Upper lobe of right lung (tissue), 1 donor: ENCODE results near the gene BAHCC1. TPM values are rescaled to one million over a fixed set of nuclear protein-coding genes. Genes with fewer than 3 reads are reported as not detected.

Source experiments
- ATAC-seq: fragments of 200-7000 bp; cut with Tn5 transposase; one replicate; pipeline ENCODE4 v1.9.1; 2020; ENCODE audit warnings: mild to moderate bottlenecking, moderate library complexity
- DNase-seq: peaks from one replicate; pipeline ENCODE4 v3.0.0-alpha.2; 2020
- H3K27ac ChIP-seq: fragments of 200-600 bp; one replicate; pipeline ENCODE4 v1.8.0; 2022
- H3K27me3 ChIP-seq: fragments of 200-600 bp; one replicate; pipeline ENCODE4 v1.8.0; 2022; ENCODE audit warnings: mild to moderate bottlenecking
- H3K36me3 ChIP-seq: fragments of 200-600 bp; one replicate; pipeline ENCODE4 v1.8.0; 2022
- H3K4me1 ChIP-seq: fragments of 200-600 bp; one replicate; pipeline ENCODE4 v1.8.0; 2022
- H3K4me3 ChIP-seq: fragments of 200-600 bp; one replicate; pipeline ENCODE4 v1.8.0; 2022; ENCODE audit warnings: mild to moderate bottlenecking
- H3K9me3 ChIP-seq: fragments of 200-600 bp; one replicate; pipeline ENCODE4 v1.8.0; 2022
- intact Hi-C: fragments of 100-400 bp; cut with DNase I; formaldehyde crosslinking; loops from one replicate; pipeline ENCODE4 v1.11.0; 2022
- long read RNA-seq: library from polyadenylated mRNA; unstranded; transcript quantifications from one replicate; pipeline ENCODE4 v2.0.0, GENCODE V29; 2021
- total RNA-seq: library from RNA; stranded (reverse); fragmentation: NEBNext Ultra II Directional; extraction: Animal tissue kit (Norgen Biotek cat#: 25700); gene quantifications from one replicate; pipeline ENCODE4 v1.2.1, GENCODE V29; 2021
- TF ChIP-seq, protein P1 (sequence below): fragments of 200-600 bp; IDR thresholded peaks from one replicate; pipeline ENCODE4 v1.8.0; 2022; ENCODE audit warnings: antibody characterized with exemption
- donor health status: DM: no; HTN: yes; CAD: no; lungs with severe emphysema.

The BAHCC1 gene
- total RNA-seq, result 23.3 TPM
- long read RNA-seq, partial matches to known transcripts, result 11 of 23 reads
- long read RNA-seq, other reads (novel, unspliced or antisense), result 7 of 23 reads

DNA sequence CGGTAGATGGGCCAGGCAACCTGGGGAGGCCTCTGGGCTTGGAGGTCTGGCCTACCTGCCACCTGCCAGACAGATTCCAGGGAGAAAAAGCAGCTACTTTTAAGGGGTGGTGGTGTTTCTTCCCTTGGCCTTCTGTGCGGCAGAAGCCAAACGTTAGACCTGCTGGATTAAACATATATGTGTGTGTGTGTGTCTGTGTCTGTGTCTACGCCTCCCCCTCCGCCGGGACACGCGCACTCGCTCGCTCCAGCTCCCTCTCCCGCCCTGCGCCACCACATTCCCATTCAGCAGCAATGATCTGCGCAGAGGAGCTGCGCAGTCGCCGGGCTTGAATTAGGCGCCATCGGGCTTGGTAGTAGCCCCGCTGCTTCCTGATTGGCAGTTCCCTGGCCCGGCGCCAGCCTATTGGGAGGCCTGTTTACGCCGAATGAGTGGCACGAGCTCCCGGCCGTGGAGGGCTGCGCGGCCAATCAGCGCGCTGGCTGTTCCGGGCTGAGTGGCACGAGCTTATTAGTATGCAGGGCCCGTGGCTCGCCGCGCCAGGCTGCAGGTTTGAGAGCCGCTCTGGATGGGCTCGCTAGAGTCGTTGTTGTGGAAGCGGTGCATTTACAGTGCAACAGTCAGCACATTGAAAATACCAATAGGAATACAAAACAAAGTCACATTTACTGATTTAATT, at the start of gene BAHCC1:
Gene BAHCC1, plus strand, starts transcription at position 537 of the 679 bp plus-strand sequence. CDS start 4,283 bp downstream, outside the sequence.
- ATAC-seq (peak; percentile 85), DNase-seq (peak; percentile 100)
- intact Hi-C loops, result no loop called here
- Histone ChIP-seq H3K27me3 (no peaks in the 10 kb centered on the region), H3K4me1 (peaks cover 32% of the 10 kb centered on the region), H3K4me3 (peak within 1 kb of the TSS; percentile 74), H3K36me3 (no peaks in the 10 kb centered on the region), H3K9me3 (no peaks in the 10 kb centered on the region), H3K27ac (peak within 1 kb of the TSS; percentile 97)
- TF ChIP-seq, protein P1, sequence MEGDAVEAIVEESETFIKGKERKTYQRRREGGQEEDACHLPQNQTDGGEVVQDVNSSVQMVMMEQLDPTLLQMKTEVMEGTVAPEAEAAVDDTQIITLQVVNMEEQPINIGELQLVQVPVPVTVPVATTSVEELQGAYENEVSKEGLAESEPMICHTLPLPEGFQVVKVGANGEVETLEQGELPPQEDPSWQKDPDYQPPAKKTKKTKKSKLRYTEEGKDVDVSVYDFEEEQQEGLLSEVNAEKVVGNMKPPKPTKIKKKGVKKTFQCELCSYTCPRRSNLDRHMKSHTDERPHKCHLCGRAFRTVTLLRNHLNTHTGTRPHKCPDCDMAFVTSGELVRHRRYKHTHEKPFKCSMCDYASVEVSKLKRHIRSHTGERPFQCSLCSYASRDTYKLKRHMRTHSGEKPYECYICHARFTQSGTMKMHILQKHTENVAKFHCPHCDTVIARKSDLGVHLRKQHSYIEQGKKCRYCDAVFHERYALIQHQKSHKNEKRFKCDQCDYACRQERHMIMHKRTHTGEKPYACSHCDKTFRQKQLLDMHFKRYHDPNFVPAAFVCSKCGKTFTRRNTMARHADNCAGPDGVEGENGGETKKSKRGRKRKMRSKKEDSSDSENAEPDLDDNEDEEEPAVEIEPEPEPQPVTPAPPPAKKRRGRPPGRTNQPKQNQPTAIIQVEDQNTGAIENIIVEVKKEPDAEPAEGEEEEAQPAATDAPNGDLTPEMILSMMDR, result no peak

DNA sequence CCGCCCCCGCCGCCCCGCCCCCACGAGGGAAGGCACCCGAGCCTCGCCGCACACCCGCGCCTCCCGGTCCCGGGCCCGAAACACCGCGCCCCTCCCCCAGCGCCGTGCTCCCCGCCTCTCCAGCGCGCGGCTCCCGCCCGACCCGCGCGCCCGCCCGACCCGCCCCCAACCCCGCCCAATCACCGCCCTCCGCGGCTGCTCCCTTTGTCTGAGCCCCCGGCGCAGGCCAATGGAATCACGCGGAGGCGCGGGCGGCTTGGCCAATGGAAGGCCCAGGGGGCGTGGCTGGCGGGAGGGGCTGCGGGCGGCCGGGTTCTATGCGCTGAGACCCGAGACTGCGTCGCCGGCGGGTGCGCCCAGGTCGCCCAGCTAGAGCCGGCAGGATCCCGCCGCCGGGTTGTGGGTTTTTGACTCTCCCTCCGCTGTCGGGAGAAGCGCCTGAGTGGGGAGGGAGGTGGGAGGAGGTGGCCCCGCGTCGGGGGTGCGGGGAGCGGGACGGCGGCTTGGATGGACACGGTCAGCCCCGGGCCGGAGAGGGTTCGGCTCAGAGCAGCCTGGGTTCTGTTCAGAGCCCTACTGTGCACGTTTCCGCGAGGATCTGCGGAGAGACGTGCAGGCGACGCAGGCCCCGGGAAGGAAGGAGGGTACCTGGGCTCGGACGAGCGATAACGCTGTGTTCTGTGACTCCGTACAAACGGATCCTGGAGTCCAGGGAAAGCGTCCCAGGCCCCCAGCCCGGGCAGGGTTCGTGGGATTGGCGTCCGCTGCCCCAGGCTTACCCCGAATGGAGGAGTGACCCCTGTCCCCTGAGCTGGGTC, 49.0 kb upstream of the BAHCC1 start:
- no peaks in the 10 kb centered on the region for H3K9me3 ChIP-seq
- peaks cover 16% of the 10 kb centered on the region for H3K4me1 ChIP-seq
- DNase-seq (peak; percentile 100), ATAC-seq (peak; percentile 86)
- TF ChIP-seq, protein P1, result no peak
- no peaks in the 10 kb centered on the region for H3K36me3 ChIP-seq
- intact Hi-C loops, result no loop called here
- peak overlapping the region; percentile 88 for H3K4me3 ChIP-seq
- H3K27me3 ChIP-seq, result no peaks in the 10 kb centered on the region
- peak overlapping the region; percentile 85 for H3K27ac ChIP-seq

GRCh38 chr17:81346908-81347349, 48.3 kb upstream of the BAHCC1 start:
- Histone ChIP-seq H3K27me3 (no peaks in the 10 kb centered on the region), H3K4me3 (peak overlapping the region; percentile 62), H3K9me3 (no peaks in the 10 kb centered on the region), H3K4me1 (peaks cover 10% of the 10 kb centered on the region), H3K36me3 (no peaks in the 10 kb centered on the region), H3K27ac (peak overlapping the region; percentile 85)
- DNase-seq, result no peak
- no peak for ATAC-seq
- intact Hi-C loops, result no loop called here
- TF ChIP-seq, protein P1, result no peak

GRCh38 chr17:81347437-81347836, 47.8 kb upstream of the BAHCC1 start:
- Histone ChIP-seq H3K4me1 (peaks cover 8% of the 10 kb centered on the region), H3K27ac (no peak overlapping the region), H3K4me3 (no peak overlapping the region), H3K27me3 (no peaks in the 10 kb centered on the region), H3K36me3 (no peaks in the 10 kb centered on the region), H3K9me3 (no peaks in the 10 kb centered on the region)
- intact Hi-C loops, result no loop called here
- DNase-seq (no peak), ATAC-seq (no peak)
- TF ChIP-seq, protein P1, result no peak

- Histone ChIP-seq H3K9me3 (no peaks in the 10 kb centered on the region), H3K4me3 (no peak overlapping the region), H3K4me1 (peaks cover 8% of the 10 kb centered on the region), H3K27ac (no peak overlapping the region), H3K27me3 (no peaks in the 10 kb centered on the region), H3K36me3 (no peaks in the 10 kb centered on the region)
- DNase-seq (peak; percentile 86), ATAC-seq (peak; percentile 43)
- TF ChIP-seq, protein P1, result no peak
- intact Hi-C loops, result no loop called here
These were observed 46.9 kb upstream of the BAHCC1 start for GRCh38 chr17:81348097-81349055.
